Measurements from ENCODE around the gene JCHAIN.
"Not testable (repeated sequence)": the region's sequence is repeated elsewhere in the genome, so short reads cannot be mapped to it uniquely, and the experiment has no call there.

The JCHAIN gene

DNA sequence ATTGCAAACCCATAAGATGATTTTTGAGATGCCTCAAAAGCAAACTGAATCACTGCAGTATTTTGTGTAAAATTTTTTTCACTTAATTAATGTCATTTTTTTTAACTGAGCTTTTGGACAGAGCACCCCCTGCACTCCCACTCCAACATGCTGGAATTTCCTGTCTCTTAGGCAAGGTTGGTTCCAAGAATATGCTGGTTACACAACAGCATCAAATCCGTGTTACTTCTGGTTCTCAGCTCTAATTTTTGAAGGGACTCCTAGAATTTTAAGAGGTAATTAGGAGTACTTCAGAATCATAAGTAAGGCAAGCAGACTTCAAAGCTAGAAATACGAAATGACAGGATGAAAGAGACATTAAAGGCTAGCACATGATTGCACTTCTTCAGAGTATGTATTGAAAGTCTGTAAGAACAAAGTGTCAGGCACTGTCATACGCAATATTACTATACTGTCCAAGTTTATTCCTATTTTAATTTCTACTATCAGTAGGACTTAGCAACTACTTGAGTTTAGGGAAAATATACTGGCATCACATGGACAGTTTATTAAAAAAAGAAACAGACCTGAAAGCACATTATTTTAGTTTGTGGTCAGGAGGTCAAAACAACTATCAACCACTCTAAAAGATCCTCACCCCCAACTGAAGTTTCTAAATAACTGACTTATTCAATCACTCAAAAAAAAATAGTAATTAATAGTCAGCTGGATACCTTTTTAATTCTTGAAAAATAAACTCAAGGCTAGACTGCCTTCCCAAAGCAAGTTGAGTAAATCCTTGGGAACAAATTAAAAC is 1.6 kb upstream of the JCHAIN start:
- DNase-seq (ENCODE audit: low read depth): no peak
- in situ Hi-C loops (cut with HindIII; ENCODE audit: low sequenced_read_pairs): no loop called here
- TF ChIP-seq CTCF (IDR thresholded peaks at IDR 0.05; ENCODE audit: low read depth, low read length, missing control alignments): no peak
- no peak overlapping the region for H3K4me3 ChIP-seq (ENCODE audit: low read depth, low read length)

DNA sequence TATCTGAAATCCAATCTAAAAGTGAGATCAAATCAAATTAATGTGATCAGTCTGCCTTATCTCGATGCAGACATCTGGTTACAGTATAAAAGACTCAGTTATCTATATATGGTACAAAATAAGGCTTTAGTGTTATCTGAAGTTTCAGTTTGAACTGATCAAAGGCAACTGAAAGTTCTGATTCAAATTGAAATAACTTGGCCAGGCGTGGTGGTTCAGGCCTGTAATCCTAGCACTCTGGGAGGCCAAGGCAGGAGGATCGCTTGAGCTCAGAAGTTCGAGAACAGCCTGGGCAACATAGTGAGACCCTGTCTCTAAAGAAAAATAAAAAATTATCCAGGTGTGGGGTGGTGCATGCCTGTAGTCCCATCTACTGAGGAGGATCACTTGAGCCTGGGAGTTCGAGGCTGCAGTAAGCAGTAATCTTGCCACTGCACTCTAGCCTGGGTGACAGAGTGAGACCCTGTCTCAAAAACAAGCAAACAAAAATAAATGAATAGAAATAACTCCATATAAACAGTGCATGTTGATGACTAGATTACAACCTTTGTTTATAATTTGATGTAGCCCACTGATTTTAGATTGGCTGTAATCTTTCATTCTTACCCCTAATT is 4.9 kb downstream of the JCHAIN start:
- DNase-seq (ENCODE audit: low read depth); H3K4me3 ChIP-seq (ENCODE audit: low read depth, low read length); in situ Hi-C loops (cut with HindIII; ENCODE audit: low sequenced_read_pairs): not testable (repeated sequence)

DNA sequence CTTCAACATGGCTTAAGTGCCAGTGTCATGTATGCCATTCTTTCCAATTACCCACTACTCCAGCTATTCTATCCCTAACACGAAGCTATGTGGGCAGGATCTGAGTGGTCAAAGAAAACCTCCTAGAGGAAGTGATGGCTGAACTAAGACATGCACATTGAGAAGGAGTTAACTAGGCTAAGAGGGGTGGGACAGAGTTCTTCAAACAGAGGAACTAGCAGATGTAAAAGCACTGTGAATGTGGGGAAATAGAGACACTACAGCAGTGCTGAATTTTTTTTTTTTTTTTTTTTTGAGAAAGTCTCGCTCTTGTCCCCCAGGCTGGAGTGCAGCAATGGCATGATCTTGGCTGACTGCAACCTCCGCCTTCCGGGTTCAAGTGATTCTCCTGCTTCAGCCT is 6.2 kb downstream of the JCHAIN start:
- no peak overlapping the region for H3K4me3 ChIP-seq (ENCODE audit: low read depth, low read length)
- no peak for DNase-seq (ENCODE audit: low read depth)
- in situ Hi-C loops (cut with HindIII; ENCODE audit: low sequenced_read_pairs): no loop called here
- TF ChIP-seq CTCF (IDR thresholded peaks at IDR 0.05; ENCODE audit: low read depth, low read length, missing control alignments): no peak

GRCh38 chr4:70658418-70658817 is 7.9 kb downstream of the JCHAIN start:
- in situ Hi-C loops (cut with HindIII; ENCODE audit: low sequenced_read_pairs): no loop called here
- TF ChIP-seq CTCF (IDR thresholded peaks at IDR 0.05; ENCODE audit: low read depth, low read length, missing control alignments): no peak
- no peak overlapping the region for H3K4me3 ChIP-seq (ENCODE audit: low read depth, low read length)
- no peak for DNase-seq (ENCODE audit: low read depth)

DNA sequence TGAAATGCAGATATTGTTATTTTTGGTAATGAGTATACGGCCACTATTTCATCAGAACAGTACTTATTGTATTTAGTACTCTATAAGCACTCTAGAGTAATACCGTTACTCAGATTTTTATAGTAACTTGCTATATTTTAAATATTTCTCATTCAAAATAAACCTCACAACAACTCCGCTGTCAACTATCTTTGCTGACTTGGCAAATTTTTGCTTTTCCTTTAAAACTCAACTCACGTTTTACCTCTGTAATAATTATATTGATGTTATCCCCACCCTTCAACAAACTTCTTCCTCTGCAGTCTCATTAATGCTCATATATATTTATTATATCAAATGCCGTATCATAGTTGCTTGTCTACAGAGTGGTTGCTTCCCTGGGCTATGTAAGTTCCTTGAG is 9.0 kb downstream of the JCHAIN start:
- no peak for TF ChIP-seq CTCF (IDR thresholded peaks at IDR 0.05; ENCODE audit: low read depth, low read length, missing control alignments)
- DNase-seq (ENCODE audit: low read depth): no peak
- in situ Hi-C loops (cut with HindIII; ENCODE audit: low sequenced_read_pairs): no loop called here
- H3K4me3 ChIP-seq (ENCODE audit: low read depth, low read length): no peak overlapping the region

DNA sequence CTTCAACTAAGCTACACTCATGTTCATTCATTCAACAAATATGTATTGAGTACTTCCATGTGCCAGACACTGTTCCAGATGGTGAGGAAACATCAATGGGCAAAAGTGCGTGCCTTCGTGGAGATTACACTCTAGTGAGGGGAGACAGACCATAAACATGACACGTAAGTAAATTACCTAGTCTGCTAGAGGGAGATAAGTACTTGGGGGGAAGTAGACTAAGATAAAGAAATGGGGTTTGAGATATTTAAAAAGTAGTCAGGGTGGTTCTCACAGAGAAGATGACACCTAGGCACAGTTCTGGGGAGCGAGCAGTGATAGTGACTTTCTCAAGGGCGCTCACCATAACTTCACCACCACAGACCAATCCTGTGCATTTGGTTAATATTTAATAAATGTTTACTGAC is 11.7 kb downstream of the JCHAIN start:
- no peak for DNase-seq (ENCODE audit: low read depth)
- in situ Hi-C loops (cut with HindIII; ENCODE audit: low sequenced_read_pairs): no loop called here
- TF ChIP-seq CTCF (IDR thresholded peaks at IDR 0.05; ENCODE audit: low read depth, low read length, missing control alignments): no peak
- no peak overlapping the region for H3K4me3 ChIP-seq (ENCODE audit: low read depth, low read length)

GRCh38 chr4:70651864-70652506 is 14.3 kb downstream of the JCHAIN start:
- in situ Hi-C loops (cut with HindIII; ENCODE audit: low sequenced_read_pairs): no loop called here
- DNase-seq (ENCODE audit: low read depth): no peak

DNA sequence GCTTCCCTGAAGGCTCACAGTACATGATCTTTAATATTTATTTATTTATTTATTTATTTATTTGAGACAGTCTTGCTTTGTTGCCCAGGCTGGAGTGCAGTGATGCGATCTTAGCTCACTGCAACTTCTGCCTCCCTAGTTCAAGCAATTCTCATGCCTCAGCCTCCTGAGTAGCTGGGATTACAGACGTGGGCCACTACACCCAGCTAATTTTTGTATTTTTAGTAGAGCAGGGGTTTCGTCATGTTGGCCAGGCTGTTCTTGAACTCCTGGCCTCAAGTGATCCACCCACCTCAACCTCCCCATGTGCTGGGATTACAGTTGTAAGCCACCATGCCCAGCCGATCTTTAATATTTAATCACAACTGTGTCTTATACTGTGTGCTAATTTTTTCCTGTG is 15.6 kb downstream of the JCHAIN start:
- H3K4me3 ChIP-seq (ENCODE audit: low read depth, low read length); DNase-seq (ENCODE audit: low read depth); in situ Hi-C loops (cut with HindIII; ENCODE audit: low sequenced_read_pairs): not testable (repeated sequence)

More at GRCh38 chr4:70651864-70652506, 14.3 kb downstream of the JCHAIN start:
- H3K4me3 ChIP-seq (ENCODE audit: low read depth, low read length): no peak overlapping the region
- peak; percentile 33 for TF ChIP-seq CTCF (IDR thresholded peaks at IDR 0.05; ENCODE audit: low read depth, low read length, missing control alignments)

Measured in astrocyte of the cerebellum (primary cell).